Adrenal gland (tissue), 12 donors: ENCODE measurements around the gene ANKRD37. TPM values are rescaled to one million over a fixed set of nuclear protein-coding genes. Genes with fewer than 3 reads are reported as not detected.

Experiments used
- DNase-seq, 7 donors: peaks; one replicate each; pipeline ENCODE4 v3.0.0-alpha.2; 2019 to 2020
- H3K27ac ChIP-seq, 5 donors: fragments of 200-600 bp; sonication (generic) in 4 of 5; 1 replicate in 3 of 5; 2 replicates in 2 of 5; pipeline versions ENCODE4 v1.5.1 to v1.8.0; 2016 to 2020; ENCODE audit warnings: mild to moderate bottlenecking in 1 of 5
- H3K27me3 ChIP-seq: fragments of 200-600 bp; 2 replicates; pipeline ENCODE4 v1.8.0; 2021
- H3K36me3 ChIP-seq, 2 donors: fragments of 200-600 bp; replicated peaks in 1 of 2; 1 replicate in 1 of 2; 2 replicates in 1 of 2; pipeline versions ENCODE4 v1.5.1 to v1.8.0; 2018 to 2022
- H3K4me1 ChIP-seq, 2 donors: fragments of 200-600 bp; replicated peaks in 1 of 2; 1 replicate in 1 of 2; 2 replicates in 1 of 2; pipeline versions ENCODE4 v1.5.1 to v1.8.0; 2018 to 2021
- H3K4me3 ChIP-seq, 4 donors: fragments of 200-600 bp; sonication (generic) in 3 of 4; one replicate each; pipeline ENCODE4 v1.5.1; 2016 to 2018
- H3K9me3 ChIP-seq, 3 donors: fragments of 200-600 bp; sonication (generic) in 1 of 3; replicated peaks in 1 of 3; 1 replicate in 2 of 3; 2 replicates in 1 of 3; pipeline versions ENCODE4 v1.5.1 to v1.8.0; 2016 to 2021
- POLR2A ChIP-seq, 2 donors: fragments of 450-650 bp; IDR thresholded peaks; one replicate each; pipeline ENCODE4 v1.6.1; 2017; ENCODE audit warnings: antibody characterized with exemption in 2 of 2, mild to moderate bottlenecking in 2 of 2, moderate library complexity in 1 of 2
- WGBS, 4 donors: extraction: QIAGEN DNeasy Blood & Tissue Kit in 2 of 4; methylation state at CpG; one replicate each; pipeline versions ENCODE4 v1.1.5 to v1.1.7; 2013 to 2017; 5-methylcytosine and 5-hydroxymethylcytosine counted together
- intact Hi-C, 2 donors: fragments of 100-400 bp; cut with DNase I; formaldehyde crosslinking; loops; one replicate each; pipeline versions ENCODE4 v1.14.1 to v1.15.0; 2022 to 2023
- polyA plus RNA-seq, 3 donors: library from polyadenylated mRNA; stranded (reverse); fragments of 200-250 nt in 2 of 3; fragments of 350-450 nt in 1 of 3; fragmentation: Illumina TruSeq in 1 of 3; extraction: RNeasy Lipid Tissue Mini Kit (QIAGEN cat#74804) in 1 of 3; gene quantifications; one replicate each; pipeline ENCODE4 v1.2.3, GENCODE V29; 2013 to 2014
- total RNA-seq, 9 donors: library from RNA; depleted of rRNA in 4 of 9; stranded (reverse); fragments of >200 nt in 4 of 9; fragments of 120-200 nt in 1 of 9; fragmentation: NEBNext Ultra II Directional in 1 of 9; extraction: Animal tissue kit (Norgen Biotek cat#: 25700) in 1 of 9; gene quantifications; one replicate each; pipeline versions ENCODE4 v1.1.0 to v1.2.4, GENCODE V29; 2013 to 2023
- TF ChIP-seq, protein P1 (sequence below), 6 experiments: fragments of 450-650 bp in 4 of 6; fragments of 200-600 bp in 2 of 6; sonication (generic) in 1 of 6; IDR thresholded peaks; 1 replicate in 5 of 6; 2 replicates in 1 of 6; pipeline versions ENCODE4 v1.5.1 to v1.8.0; 2016 to 2021; ENCODE audit warnings: antibody characterized with exemption in 6 of 6, mild to moderate bottlenecking in 2 of 6, moderate library complexity in 1 of 6
- donor health status: healthy with polysubstance abuse.
- donor health status: Bipolar disorder and iron deficiency.
- donor health status: DM: yes; HTN: yes; CAD: no.
- donor health status: DM: no; HTN: no; CAD: no.
- donor health status: DM: no; HTN: no; CAD: no.
- donor health status: DM: yes; HTN: yes; CAD: no.

ANKRD37 gene
- total and polyA plus RNA-seq, 12 donors, result 1.9 to 13.0 (median 6.7) TPM

GRCh38 chr4:185412412-185412811, 15.8 kb downstream of the ANKRD37 start:
- peak overlapping the region in 1 of 5 donors; percentile 7 for H3K27ac ChIP-seq
- peaks cover 0 to 31% of the 10 kb centered on the region in 2 donors for H3K36me3 ChIP-seq
- 88 to 93% (median 91%) methylated on average over 5 of the region's 5 CpGs for WGBS, 4 donors
- no peak overlapping the region for H3K4me3 ChIP-seq
- no peak for DNase-seq
- TF ChIP-seq POLR2A (IDR thresholded peaks at IDR 0.05), result no peak
- TF ChIP-seq, protein P1, sequence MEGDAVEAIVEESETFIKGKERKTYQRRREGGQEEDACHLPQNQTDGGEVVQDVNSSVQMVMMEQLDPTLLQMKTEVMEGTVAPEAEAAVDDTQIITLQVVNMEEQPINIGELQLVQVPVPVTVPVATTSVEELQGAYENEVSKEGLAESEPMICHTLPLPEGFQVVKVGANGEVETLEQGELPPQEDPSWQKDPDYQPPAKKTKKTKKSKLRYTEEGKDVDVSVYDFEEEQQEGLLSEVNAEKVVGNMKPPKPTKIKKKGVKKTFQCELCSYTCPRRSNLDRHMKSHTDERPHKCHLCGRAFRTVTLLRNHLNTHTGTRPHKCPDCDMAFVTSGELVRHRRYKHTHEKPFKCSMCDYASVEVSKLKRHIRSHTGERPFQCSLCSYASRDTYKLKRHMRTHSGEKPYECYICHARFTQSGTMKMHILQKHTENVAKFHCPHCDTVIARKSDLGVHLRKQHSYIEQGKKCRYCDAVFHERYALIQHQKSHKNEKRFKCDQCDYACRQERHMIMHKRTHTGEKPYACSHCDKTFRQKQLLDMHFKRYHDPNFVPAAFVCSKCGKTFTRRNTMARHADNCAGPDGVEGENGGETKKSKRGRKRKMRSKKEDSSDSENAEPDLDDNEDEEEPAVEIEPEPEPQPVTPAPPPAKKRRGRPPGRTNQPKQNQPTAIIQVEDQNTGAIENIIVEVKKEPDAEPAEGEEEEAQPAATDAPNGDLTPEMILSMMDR (IDR thresholded peaks at IDR 0.05), result no peak
- no peaks in the 10 kb centered on the region for H3K27me3 ChIP-seq
- intact Hi-C loops, result no loop called here
- no peaks in the 10 kb centered on the region for H3K9me3 ChIP-seq
- no peaks in the 10 kb centered on the region for H3K4me1 ChIP-seq

GRCh38 chr4:185416955-185417354, 20.3 kb downstream of the ANKRD37 start:
- no peak overlapping the region for H3K27ac ChIP-seq
- H3K36me3 ChIP-seq, result peaks cover 0 to 36% of the 10 kb centered on the region in 2 donors
- intact Hi-C loops, result no loop called here
- no peak for TF ChIP-seq POLR2A (IDR thresholded peaks at IDR 0.05)
- TF ChIP-seq, protein P1 (IDR thresholded peaks at IDR 0.05), result no peak
- H3K9me3 ChIP-seq, result no peaks in the 10 kb centered on the region
- H3K4me3 ChIP-seq, result no peak overlapping the region
- no peaks in the 10 kb centered on the region for H3K27me3 ChIP-seq
- no peak for DNase-seq
- H3K4me1 ChIP-seq, result peaks cover 8 to 9% of the 10 kb centered on the region in 2 donors

- intact Hi-C loops, result loop anchor here in 1 of 2 donors (10.0 kb wide), 1 partner anchor 173 kb away; no protein-coding TSS in a partner anchor
- Histone ChIP-seq H3K9me3 (no peaks in the 10 kb centered on the region), H3K36me3 (peaks cover 0 to 15% of the 10 kb centered on the region in 2 donors), H3K27me3 (no peaks in the 10 kb centered on the region), H3K4me1 (peaks cover 8 to 36% of the 10 kb centered on the region in 2 donors), H3K27ac (peak overlapping the region in 2 of 5 donors; percentile 25 to 70), H3K4me3 (no peak overlapping the region)
- TF ChIP-seq, protein P1 (IDR thresholded peaks at IDR 0.05), result no peak
- TF ChIP-seq POLR2A (IDR thresholded peaks at IDR 0.05), result no peak
- WGBS, 4 donors, result 42 to 54% (median 47%) methylated on average over 2 of the region's 2 CpGs
- DNase-seq, result peak in 2 of 7 donors; percentile 17 to 26
Observed at GRCh38 chr4:185421366-185422124, 24.9 kb downstream of the ANKRD37 start.

DNA sequence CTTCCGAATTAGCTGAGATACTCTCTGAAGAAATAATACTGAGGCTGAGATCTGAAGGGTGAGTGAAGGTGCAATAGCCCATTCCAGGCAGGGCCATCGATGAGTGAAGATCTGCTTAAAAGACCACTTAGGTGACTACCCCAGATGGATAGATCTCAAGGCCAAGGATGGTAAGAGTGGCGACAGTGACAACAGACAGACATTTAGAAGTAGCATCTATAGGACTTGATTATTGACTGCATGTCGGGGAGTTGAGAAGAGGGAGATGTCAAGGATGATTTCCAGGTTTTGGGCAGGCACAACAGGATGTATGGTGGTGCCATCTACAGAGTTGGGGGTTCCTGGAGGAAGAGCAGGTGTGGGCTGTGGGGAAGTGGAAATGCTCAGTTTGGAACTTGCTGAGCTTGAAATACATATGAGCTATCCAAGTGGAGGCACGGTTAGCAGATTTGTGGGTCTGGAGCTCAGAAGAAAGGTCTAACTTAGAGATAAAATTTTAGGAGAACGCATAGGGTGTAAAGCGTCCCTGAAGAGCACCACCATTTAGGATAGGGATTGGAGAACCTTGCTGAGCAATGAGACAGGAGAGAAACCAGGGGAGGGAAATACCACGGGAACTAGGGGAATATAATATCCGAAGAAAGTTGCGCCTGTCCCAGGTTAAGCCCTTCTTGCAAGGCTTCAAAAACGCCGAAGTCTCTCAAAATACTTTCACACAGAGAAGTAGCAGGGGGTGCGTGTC, 28.4 kb downstream of the ANKRD37 start:
- WGBS, 4 donors, result 15 to 16% (median 15%) methylated on average over 11 to 13 of the region's 13 CpGs
- TF ChIP-seq POLR2A (IDR thresholded peaks at IDR 0.05), result no peak
- TF ChIP-seq, protein P1 (IDR thresholded peaks at IDR 0.05), result no peak
- H3K9me3 ChIP-seq, result no peaks in the 10 kb centered on the region
- intact Hi-C loops, result loop anchor here in 1 of 2 donors (10.0 kb wide), 1 partner anchor 170 kb away; no protein-coding TSS in a partner anchor
- H3K4me1 ChIP-seq, result peaks cover 8 to 36% of the 10 kb centered on the region in 2 donors
- peaks cover 0 to 1% of the 10 kb centered on the region in 2 donors for H3K36me3 ChIP-seq
- peak overlapping the region; percentile 64 to 97 (median 93) for H3K27ac ChIP-seq
- peak overlapping the region; percentile 72 to 77 (median 76) for H3K4me3 ChIP-seq
- no peaks in the 10 kb centered on the region for H3K27me3 ChIP-seq
- DNase-seq, result peak in 1 of 7 donors; percentile 7
